Measurements from ENCODE around the gene MYL3.

DNA sequence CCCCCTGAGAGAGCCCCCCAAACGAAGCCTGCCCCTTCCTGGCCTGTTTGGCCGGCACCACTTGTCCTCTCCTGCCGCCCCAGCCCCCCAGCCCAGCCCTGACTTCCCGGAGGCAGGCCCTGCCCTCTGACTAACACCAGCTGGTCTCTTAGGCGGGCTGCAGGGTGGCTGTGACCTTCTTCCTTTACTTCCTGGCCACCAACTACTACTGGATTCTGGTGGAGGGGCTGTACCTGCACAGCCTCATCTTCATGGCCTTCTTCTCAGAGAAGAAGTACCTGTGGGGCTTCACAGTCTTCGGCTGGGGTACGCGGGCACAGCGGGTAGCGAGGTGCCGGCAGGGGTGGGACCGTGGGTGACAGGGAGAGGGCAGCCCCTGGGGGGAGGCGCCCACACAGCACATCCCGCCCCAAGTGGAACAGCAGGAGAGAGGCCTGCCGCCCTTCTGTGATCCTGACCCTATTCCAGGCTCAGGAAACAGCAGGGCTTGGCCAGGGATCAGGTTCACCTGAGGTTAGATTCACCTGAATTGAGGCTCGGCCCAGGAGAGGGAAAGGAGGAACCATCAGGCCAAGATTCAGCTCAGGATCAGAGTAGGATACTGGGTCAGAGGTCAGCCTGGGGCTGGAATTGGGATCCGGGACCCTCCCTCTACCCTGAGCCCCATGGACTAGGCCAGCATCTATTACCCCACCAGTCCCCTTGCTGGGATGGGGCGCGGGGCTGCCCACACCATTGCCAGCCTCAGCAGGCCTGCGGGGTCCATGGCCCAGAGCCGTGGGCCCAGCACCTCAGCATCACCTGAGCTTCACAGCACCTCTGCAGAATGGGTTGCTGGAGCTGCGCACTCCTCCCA, 36.1 kb upstream of the MYL3 start:
- TF ChIP-seq, protein P1, sequence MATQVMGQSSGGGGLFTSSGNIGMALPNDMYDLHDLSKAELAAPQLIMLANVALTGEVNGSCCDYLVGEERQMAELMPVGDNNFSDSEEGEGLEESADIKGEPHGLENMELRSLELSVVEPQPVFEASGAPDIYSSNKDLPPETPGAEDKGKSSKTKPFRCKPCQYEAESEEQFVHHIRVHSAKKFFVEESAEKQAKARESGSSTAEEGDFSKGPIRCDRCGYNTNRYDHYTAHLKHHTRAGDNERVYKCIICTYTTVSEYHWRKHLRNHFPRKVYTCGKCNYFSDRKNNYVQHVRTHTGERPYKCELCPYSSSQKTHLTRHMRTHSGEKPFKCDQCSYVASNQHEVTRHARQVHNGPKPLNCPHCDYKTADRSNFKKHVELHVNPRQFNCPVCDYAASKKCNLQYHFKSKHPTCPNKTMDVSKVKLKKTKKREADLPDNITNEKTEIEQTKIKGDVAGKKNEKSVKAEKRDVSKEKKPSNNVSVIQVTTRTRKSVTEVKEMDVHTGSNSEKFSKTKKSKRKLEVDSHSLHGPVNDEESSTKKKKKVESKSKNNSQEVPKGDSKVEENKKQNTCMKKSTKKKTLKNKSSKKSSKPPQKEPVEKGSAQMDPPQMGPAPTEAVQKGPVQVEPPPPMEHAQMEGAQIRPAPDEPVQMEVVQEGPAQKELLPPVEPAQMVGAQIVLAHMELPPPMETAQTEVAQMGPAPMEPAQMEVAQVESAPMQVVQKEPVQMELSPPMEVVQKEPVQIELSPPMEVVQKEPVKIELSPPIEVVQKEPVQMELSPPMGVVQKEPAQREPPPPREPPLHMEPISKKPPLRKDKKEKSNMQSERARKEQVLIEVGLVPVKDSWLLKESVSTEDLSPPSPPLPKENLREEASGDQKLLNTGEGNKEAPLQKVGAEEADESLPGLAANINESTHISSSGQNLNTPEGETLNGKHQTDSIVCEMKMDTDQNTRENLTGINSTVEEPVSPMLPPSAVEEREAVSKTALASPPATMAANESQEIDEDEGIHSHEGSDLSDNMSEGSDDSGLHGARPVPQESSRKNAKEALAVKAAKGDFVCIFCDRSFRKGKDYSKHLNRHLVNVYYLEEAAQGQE (IDR thresholded peaks at IDR 0.05; ENCODE audit: low read depth): no peak
- no peak for TF ChIP-seq NFIC (IDR thresholded peaks at IDR 0.05)
- TF ChIP-seq MAX (IDR thresholded peaks at IDR 0.05): no peak
- TF ChIP-seq, protein P2, sequence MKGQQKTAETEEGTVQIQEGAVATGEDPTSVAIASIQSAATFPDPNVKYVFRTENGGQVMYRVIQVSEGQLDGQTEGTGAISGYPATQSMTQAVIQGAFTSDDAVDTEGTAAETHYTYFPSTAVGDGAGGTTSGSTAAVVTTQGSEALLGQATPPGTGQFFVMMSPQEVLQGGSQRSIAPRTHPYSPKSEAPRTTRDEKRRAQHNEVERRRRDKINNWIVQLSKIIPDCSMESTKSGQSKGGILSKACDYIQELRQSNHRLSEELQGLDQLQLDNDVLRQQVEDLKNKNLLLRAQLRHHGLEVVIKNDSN (IDR thresholded peaks at IDR 0.05): no peak
- no peak for TF ChIP-seq TAF1 (IDR thresholded peaks at IDR 0.05; ENCODE audit: low read depth)
- TF ChIP-seq EGR1 (IDR thresholded peaks at IDR 0.05): no peak
- TF ChIP-seq EP300 (IDR thresholded peaks at IDR 0.05; ENCODE audit: borderline replicate concordance): no peak
- no peak for TF ChIP-seq RAD21 (IDR thresholded peaks at IDR 0.05; ENCODE audit: low read depth)
- no peak for TF ChIP-seq CEBPB (IDR thresholded peaks at IDR 0.05)
- no peak for TF ChIP-seq CREB1 (IDR thresholded peaks at IDR 0.05; ENCODE audit: low read depth)
